T-helper 2 cell (primary cell): ENCODE data around the gene PDE4D.
"Not testable (repeated sequence)": the region's sequence is repeated elsewhere in the genome, so short reads cannot be mapped to it uniquely, and the experiment has no call there.

Source experiments
- DNase-seq, 5 experiments: peaks; one replicate each; pipeline versions ENCODE4 v3.0.0 to v3.0.0-alpha.2; 2012 to 2022

PDE4D gene

GRCh38 chr5:59693492-59694309 is 199.8 kb downstream of the PDE4D start:
- DNase-seq, result no peak

DNA sequence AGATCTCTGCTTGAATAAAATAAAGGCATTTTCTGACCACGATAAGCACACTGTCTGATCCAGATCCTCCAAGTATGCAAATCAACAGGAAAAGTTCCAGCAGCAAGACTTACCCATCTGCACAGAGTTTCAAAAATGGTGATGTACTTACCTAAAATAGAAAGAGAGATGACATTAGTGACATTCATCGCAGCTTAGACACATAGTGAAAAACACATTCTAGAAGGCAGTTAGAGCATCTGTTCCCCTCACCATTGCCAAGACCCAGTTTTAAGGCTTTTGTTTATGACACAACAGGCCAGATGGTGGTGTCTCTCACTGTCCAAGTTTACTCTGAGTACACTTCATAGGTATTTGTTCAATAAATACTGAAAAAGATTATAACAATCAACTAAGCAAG is 207.7 kb downstream of the PDE4D start:
- no peak for DNase-seq

GRCh38 chr5:59685191-59685530 is 208.4 kb downstream of the PDE4D start:
- no peak for DNase-seq

DNA sequence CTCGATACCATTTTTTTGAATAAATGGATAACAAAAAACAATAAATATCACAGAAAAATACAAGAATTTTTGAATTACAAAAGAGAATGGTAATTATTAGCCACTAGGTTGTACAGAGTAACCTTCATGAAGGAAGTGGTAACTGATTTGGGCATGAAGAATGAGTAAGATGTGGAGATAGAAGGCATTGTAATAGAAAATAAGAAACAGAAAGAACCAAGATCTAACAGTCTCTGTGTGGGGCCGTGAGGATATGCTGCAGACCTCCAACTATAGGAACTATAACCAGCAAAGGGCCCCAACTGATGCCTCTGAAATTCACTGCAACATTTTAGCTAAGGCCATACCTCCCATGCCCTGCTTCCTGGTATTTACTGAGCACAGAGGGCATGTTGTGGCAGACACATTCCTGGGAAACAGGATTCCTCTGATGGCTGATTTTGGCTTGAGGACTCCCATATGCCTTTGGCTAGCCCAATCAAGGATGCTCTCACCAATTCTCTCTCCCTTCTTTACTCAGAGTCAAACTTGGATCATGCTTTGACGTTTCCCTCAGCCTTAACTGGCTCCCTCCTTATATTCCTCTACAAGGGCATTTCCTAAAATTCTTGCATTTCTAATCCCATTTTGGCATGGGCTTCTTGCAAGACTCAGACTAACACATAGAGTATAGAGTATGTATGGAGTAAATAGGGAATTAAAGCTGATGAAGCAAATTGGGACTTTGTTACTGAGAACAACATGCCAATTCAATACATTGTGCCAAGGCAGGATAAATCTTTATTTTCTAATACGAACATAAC is 208.9 kb downstream of the PDE4D start:
- no peak for DNase-seq

- no peak for DNase-seq
Measured at GRCh38 chr5:59683311-59683710, 210.2 kb downstream of the PDE4D start.

DNA sequence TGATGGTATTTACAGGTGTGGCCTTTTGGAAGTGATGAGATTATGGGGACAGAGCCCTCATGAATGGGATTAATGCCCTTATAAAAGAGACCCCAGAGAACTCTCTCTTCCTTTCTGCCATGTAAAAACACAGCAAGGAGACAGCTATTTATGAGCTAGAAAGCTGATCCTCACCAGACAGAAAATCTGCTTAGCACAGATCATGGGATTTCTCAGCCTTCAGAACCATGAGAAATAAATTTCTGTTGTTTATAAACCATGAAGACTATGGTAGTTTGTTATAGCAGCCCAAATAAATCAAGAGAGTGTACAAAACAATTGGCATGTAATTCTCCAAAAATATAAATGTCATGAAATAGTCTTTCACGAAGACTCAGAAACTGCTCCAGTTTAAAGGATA is 211.0 kb downstream of the PDE4D start:
- no peak for DNase-seq

DNA sequence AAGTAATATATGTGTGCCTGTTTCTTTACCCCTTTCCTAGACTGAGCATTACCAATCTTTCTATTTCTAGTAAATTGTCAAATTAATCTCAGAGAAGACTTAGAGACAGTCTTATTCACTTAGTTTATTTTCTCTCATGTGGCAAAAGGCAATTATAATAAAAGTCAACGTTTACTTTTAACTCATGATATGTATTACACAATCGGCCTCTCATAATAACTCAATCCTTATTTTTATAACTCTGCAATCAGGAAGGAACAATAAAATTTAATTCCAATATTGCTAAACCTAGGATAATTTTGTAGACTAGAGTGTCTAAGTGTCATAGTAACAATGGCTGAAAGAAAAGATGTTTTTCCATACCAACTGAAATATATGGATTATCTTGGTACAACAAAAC is 214.6 kb downstream of the PDE4D start:
- no peak for DNase-seq

DNA sequence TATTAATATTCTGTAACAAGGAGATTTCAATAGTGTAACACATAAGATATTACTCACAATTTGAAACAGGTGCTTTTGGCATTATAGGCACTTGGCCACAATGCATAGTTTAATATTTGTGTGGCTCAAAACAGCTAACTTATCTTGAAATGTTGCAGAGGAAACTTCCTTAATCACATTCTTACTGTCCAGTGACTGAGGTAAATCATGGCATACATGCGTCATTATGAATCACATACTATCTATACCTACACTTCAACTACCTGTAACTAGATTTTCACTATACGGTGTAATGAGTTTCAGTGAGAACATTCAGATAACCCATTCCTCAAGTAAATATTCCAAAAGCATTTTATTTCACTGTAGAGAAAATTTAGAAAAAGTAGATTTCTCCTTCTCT is 218.8 kb downstream of the PDE4D start:
- no peak for DNase-seq

DNA sequence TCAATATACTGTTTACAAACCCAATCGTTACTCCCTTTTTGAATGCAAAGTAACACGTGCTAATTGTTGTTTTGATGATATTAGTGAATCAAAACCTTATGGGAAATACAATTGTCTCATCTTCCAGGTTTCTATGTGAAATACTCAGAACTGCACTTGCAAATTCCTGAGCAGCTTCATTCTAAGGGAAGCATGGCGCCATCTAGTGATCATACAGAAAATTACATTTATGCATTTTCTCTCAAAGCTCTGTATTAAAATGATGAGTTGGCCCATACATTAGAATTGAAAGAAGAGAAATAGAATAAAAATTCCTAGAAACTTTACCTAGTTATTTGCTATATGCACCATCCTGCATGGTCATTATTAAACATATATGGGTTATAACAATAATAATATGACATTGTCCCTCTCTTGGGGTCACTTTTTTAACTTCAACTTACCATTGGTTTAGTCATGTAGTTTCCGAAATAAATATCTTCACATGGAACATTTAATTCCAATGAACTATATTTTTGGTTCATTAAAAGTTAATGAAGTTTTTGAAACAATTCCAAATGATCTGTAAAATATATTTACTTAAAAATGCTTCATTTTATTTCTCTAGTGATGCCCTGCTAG is 220.0 kb downstream of the PDE4D start:
- peak in 1 of 5 experiments; percentile 29 for DNase-seq

DNA sequence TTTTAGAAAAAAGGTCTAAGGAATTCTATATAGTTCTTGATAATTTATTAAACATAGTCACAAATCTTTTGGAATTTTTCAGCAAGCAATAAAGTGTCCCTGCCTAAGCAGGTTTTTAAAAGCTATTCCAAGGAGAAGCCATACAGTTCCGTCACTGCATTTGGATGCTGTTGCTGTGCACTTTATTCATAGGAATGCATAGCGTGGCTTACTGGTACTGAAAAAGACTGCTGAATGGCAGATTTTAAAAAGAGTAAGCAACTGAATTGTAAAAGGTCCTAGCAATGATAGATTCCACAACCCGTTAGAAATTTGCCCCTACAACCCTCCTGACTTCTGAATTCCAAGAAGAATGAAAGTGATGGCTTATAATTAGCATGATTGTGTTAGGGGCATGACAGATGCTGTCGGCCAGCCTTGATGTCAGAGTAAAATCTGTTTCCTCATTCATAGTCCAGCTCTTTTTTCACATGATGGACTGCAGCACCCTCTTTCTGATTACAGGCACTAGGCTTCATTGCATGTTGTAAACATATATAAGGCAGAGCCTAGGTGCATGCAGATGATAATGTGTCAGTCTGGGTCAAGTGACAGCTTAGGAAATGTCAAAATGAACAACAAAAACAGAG is 227.0 kb downstream of the PDE4D start:
- no peak for DNase-seq

- DNase-seq, result not testable (repeated sequence)
Measured at GRCh38 chr5:59665832-59666203, 227.7 kb downstream of the PDE4D start.

DNA sequence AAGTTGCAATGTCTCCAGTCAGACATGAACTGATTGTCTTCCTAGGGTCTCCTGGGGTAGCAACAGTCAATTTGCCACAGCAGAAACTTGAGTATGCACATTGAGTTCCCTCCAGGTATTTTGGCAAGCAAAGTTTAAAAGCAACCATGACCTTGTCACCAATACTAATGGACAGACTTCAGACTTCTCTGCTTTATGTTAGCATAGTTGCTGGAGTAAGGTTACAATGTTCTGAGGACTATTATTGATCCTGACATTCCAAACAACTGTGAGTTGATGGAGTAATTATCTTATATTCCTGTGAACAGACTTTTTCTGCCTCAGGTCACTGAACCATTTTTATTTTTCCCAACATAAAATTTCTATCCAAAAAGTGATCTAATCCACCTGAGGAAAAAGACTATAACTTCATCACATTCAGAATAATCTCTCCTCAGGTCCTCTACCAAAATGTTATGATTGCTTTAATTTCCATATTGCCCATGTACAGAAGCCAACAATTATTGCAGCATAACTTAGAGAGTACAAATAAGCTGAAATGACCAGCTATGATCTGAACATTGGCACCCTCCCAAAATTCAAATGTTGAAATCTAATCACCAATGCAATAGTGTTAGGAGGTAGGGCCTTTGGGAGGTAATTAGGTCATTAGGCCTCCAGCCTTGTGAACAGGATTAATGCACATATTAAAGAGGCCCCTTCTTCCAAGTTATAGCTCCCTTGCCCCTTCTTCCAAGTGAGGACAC is 228.3 kb downstream of the PDE4D start:
- DNase-seq, result no peak

DNA sequence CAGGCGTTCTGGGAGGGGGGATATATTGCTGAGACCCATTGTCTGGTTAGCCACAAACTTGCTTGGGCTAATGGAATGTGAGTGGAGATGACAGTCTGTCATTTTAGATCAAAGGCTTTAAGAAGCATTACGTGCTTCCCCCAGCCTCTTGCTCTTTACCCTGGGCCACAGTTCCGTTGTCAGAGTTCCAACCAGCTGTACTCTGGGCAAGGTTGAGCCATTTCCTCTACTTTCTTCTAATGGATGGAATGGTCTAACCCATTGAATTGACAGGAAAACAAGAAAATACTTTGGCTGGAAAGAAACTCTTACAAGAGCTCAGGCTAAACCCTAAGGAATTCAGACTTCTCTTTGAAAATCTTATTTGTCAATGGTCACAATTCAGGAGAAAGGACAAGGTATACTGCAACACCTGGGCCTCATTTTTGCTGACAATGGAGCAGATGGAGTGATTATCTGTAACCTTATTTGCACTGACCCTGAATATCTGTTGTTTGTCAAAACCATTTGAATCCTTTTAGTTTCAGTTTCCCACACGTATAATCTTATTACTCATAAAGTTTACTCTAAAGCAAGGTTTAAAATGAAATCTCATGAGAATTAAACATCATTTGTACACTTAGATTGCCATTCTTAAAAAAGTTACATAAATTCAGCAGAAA is 231.4 kb downstream of the PDE4D start:
- DNase-seq, result no peak

GRCh38 chr5:59661311-59661710 is 232.2 kb downstream of the PDE4D start:
- no peak for DNase-seq

GRCh38 chr5:59660737-59661136 is 232.8 kb downstream of the PDE4D start:
- no peak for DNase-seq

GRCh38 chr5:59656351-59657254 is 236.9 kb downstream of the PDE4D start:
- DNase-seq, result peak in 1 of 5 experiments; percentile 14

GRCh38 chr5:59655693-59656309 is 237.7 kb downstream of the PDE4D start:
- DNase-seq, result no peak

- DNase-seq, result no peak
Measured at GRCh38 chr5:59654691-59655090, 238.8 kb downstream of the PDE4D start.

DNA sequence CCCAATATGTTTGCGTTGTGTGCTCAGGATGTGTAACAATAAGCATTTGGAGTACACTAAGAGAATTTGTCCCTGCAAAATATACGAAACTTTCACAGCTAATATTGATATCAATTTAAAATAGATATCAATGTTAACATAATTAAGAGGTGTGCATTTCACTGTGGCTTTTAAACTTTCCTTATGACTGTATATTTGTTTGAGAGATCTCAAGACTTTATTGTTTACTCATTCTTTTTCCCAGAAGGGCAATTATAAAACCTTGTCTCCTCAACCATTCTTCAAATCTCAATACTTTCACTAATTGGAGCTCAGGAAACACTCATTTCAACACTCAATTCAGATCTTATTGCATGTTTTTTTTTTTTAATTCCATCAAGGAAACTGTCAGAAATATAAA is 241.1 kb downstream of the PDE4D start:
- DNase-seq, result no peak
